WTC11 (cell line): Measurements from ENCODE around the gene ZNF484. TPM values are rescaled to one million over a fixed set of nuclear protein-coding genes. Genes with fewer than 3 reads are reported as not detected.

Source experiments
- ATAC-seq: fragments of 200-7000 bp; cut with Tn5 transposase; 2 replicates; pipeline ENCODE4 v1.10.0; 2021; ENCODE audit warnings: mild to moderate bottlenecking, moderate library complexity
- CTCF ChIA-PET: fragments of 300-600 bp; sonication (Branson Sonifier 250); formaldehyde crosslinking; loops from one replicate; lab custom pipeline; 2021; ENCODE audit warnings: antibody characterized with exemption; lab: Charles Lee
- POLR2A ChIA-PET: fragments of 350-600 bp; sonication (Branson Sonifier 250); formaldehyde crosslinking; loops from one replicate; lab custom pipeline; 2021; ENCODE audit warnings: antibody characterized with exemption; lab: Charles Lee
- DNase-seq: peaks from one replicate; pipeline ENCODE4 v3.0.0; 2021; ENCODE audit warnings: low spot score
- H3K27ac Mint-ChIP-seq: 2 replicates; pipeline ENCODE4 v1.8.0; 2021; ENCODE audit warnings: mixed read lengths
- H3K27me3 Mint-ChIP-seq: 2 replicates; pipeline ENCODE4 v1.8.0; 2021; ENCODE audit warnings: low read depth, mild to moderate bottlenecking, moderate library complexity, mixed read lengths
- H3K36me3 Mint-ChIP-seq: 2 replicates; pipeline ENCODE4 v1.8.0; 2021; ENCODE audit warnings: mixed read lengths
- H3K4me1 Mint-ChIP-seq: 2 replicates; pipeline ENCODE4 v1.8.0; 2022; ENCODE audit warnings: mixed read lengths
- H3K4me3 Mint-ChIP-seq: 2 replicates; pipeline ENCODE4 v1.8.0; 2021; ENCODE audit warnings: mild to moderate bottlenecking, moderate library complexity, mixed read lengths
- H3K9me3 Mint-ChIP-seq: 2 replicates; pipeline ENCODE4 v1.8.0; 2021; ENCODE audit warnings: mixed read lengths
- ELF4 ChIP-seq: sonication (generic); formaldehyde crosslinking; IDR thresholded peaks from 2 replicates; pipeline ENCODE4 v1.8.1; 2022; ENCODE audit warnings: low read depth, mild to moderate bottlenecking, moderate library complexity, missing genetic modification reagents
- ESRRA ChIP-seq: sonication (generic); formaldehyde crosslinking; IDR thresholded peaks from 2 replicates; pipeline ENCODE4 v1.8.1; 2022; ENCODE audit warnings: mild to moderate bottlenecking, missing genetic modification reagents, borderline replicate concordance
- ETV6 ChIP-seq: sonication (generic); formaldehyde crosslinking; IDR thresholded peaks from 2 replicates; pipeline ENCODE4 v1.8.1; 2022; ENCODE audit warnings: mild to moderate bottlenecking, missing genetic modification reagents
- IRF2 ChIP-seq: sonication (generic); formaldehyde crosslinking; IDR thresholded peaks from 2 replicates; pipeline ENCODE4 v1.8.0; 2022; ENCODE audit warnings: low read depth, missing genetic modification reagents, borderline replicate concordance
- NR1H2 ChIP-seq: sonication (generic); formaldehyde crosslinking; IDR thresholded peaks from 2 replicates; pipeline ENCODE4 v1.9.0; 2021; ENCODE audit warnings: mild to moderate bottlenecking, moderate library complexity, missing genetic modification reagents
- NR3C1 ChIP-seq: sonication (generic); formaldehyde crosslinking; conservative IDR thresholded peaks from 2 replicates; pipeline ENCODE4 v1.8.1; 2023; ENCODE audit warnings: low read depth, mild to moderate bottlenecking, missing genetic modification reagents
- SMAD4 ChIP-seq: sonication (generic); formaldehyde crosslinking; IDR thresholded peaks from 2 replicates; pipeline ENCODE4 v1.8.0; 2022; ENCODE audit warnings: mild to moderate bottlenecking, missing genetic modification reagents
- SOX15 ChIP-seq: fragments of 250-450 bp; sonication (Bioruptor Pico); IDR thresholded peaks from 2 replicates; pipeline ENCODE4 v1.9.0; 2021; ENCODE audit warnings: mild to moderate bottlenecking
- TCF7 ChIP-seq: sonication (generic); formaldehyde crosslinking; IDR thresholded peaks from 2 replicates; pipeline ENCODE4 v1.8.0; 2022; ENCODE audit warnings: mild to moderate bottlenecking, low read depth, missing genetic modification reagents, moderate library complexity
- TP53 ChIP-seq: sonication (generic); formaldehyde crosslinking; IDR thresholded peaks from 2 replicates; pipeline ENCODE4 v1.8.1; 2023; ENCODE audit warnings: mild to moderate bottlenecking, missing genetic modification reagents
- ZNF232 ChIP-seq: sonication (generic); formaldehyde crosslinking; IDR thresholded peaks from 2 replicates; pipeline ENCODE4 v1.8.0; 2022; ENCODE audit warnings: mild to moderate bottlenecking, missing genetic modification reagents
- ZNF317 ChIP-seq: sonication (generic); formaldehyde crosslinking; IDR thresholded peaks from 2 replicates; pipeline ENCODE4 v1.8.1; 2023; ENCODE audit warnings: low read depth, mild to moderate bottlenecking, moderate library complexity, missing genetic modification reagents, borderline replicate concordance
- ZNF396 ChIP-seq: fragments of 250-450 bp; sonication (Bioruptor Pico); IDR thresholded peaks from 2 replicates; pipeline ENCODE4 v1.8.0; 2021; ENCODE audit warnings: mild to moderate bottlenecking, moderate library complexity, borderline replicate concordance
- total RNA-seq: library from RNA; stranded (reverse); gene quantifications from 3 replicates; pipeline ENCODE4 v1.2.3, GENCODE V29; 2021
- TF ChIP-seq, protein P1 (sequence below): sonication (generic); formaldehyde crosslinking; conservative IDR thresholded peaks from 2 replicates; pipeline ENCODE4 v1.8.1; 2022; ENCODE audit warnings: mild to moderate bottlenecking, missing genetic modification reagents
- TF ChIP-seq, protein P2 (sequence below): sonication (generic); formaldehyde crosslinking; IDR thresholded peaks from 2 replicates; pipeline ENCODE4 v1.8.1; 2023; ENCODE audit warnings: mild to moderate bottlenecking, missing genetic modification reagents, moderate library complexity
- TF ChIP-seq, protein P3 (sequence below): sonication (generic); formaldehyde crosslinking; IDR thresholded peaks from 2 replicates; pipeline ENCODE4 v1.8.1; 2023; ENCODE audit warnings: mild to moderate bottlenecking, missing genetic modification reagents, moderate library complexity
- TF ChIP-seq, protein P4 (sequence below): fragments of 200-600 bp; IDR thresholded peaks from 2 replicates; pipeline ENCODE4 v1.8.0; 2022; ENCODE audit warnings: antibody characterized with exemption
- TF ChIP-seq, protein P5 (sequence below): sonication (generic); formaldehyde crosslinking; IDR thresholded peaks from 2 replicates; pipeline ENCODE4 v1.8.0; 2023; ENCODE audit warnings: mild to moderate bottlenecking, missing genetic modification reagents
- TF ChIP-seq, protein P6 (sequence below): fragments of 250-450 bp; sonication (Bioruptor Pico); IDR thresholded peaks from 2 replicates; pipeline ENCODE4 v1.9.0; 2021; ENCODE audit warnings: mild to moderate bottlenecking
- TF ChIP-seq, protein P7 (sequence below): sonication (generic); formaldehyde crosslinking; IDR thresholded peaks from 2 replicates; pipeline ENCODE4 v1.8.0; 2022; ENCODE audit warnings: mild to moderate bottlenecking, missing genetic modification reagents

The ZNF484 gene
- total RNA-seq, 1 experiment from 2014 or later, result 14.1 TPM

DNA sequence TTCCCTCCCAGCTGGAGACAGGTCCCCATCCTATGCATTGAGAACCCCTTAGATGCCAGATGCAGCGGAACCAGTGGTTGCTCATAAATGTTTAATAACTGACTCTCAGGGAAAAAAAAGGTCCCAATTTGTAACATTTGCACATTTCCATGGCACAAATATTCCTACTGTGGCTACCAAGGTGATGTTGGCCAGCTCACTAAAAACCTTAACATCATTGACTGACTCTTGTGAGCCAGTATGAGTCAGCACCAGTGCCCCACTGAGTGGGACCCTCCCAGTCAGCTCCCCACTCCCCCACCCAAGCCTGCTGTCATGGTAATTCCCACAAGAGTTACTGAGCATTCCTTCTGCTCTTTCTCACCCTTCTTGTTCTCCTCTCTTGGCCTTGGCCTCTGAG is 42.6 kb upstream of the ZNF484 start:
- TF ChIP-seq ETV6 (CRISPR knock-in tag) (no peak), ZNF396 (no peak), NR3C1 (no peak), ESRRA (no peak), TP53 (CRISPR knock-in tag) (no peak)
- ChIA-PET POLR2A (no interaction called here), CTCF (interaction anchor here (0.8 to 1.1 kb wide), 2 partner anchors 37 to 111 kb away, joined by 3 read pairs; no protein-coding TSS in a partner anchor)
- H3K27me3 Mint-ChIP-seq, result no peaks in the 10 kb centered on the region; the same call in 1 of the 2 replicates
- no peak overlapping the region for H3K27ac Mint-ChIP-seq
- H3K4me1 Mint-ChIP-seq, result no peaks in the 10 kb centered on the region
- no peak overlapping the region for H3K4me3 Mint-ChIP-seq
- no peaks in the 10 kb centered on the region for H3K36me3 Mint-ChIP-seq
- ATAC-seq, result no peak
- DNase-seq, result no peak
- no peaks in the 10 kb centered on the region for H3K9me3 Mint-ChIP-seq

DNA sequence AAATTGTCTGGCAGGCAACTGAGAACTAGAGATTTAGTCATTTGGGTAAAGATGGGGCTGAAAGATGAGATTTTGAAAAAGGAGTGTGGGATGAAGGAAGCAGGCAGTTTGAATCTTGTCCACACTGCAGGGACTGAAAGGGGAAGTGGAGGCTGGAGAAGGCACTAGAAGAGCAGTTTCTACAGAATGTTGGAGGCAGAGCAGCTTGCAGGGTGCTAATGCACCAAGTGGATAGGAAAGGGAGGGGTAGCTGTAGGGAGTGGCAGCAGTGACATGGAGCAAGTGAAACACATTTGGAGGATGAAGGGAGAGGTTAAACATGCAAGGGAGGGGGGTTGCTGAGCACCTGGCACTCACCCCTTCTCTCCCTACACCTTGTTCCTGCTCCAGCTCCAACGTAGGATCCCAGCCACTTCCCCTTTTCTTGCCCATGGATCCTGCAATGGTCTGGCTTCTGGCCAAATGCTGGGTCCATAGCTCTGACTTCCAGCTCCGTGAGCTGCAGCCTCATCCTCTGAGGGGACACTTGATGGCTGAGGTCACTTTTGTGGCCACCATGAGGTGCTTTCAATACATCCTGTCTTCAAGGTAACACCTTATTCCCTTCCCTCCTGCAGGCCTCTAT is 39.5 kb upstream of the ZNF484 start:
- H3K27me3 Mint-ChIP-seq, result no peaks in the 10 kb centered on the region; the same call in 1 of the 2 replicates

More for the DNA sequence above, 39.5 kb upstream of the ZNF484 start:
- Mint-ChIP-seq H3K27ac (no peak overlapping the region), H3K4me3 (no peak overlapping the region), H3K36me3 (no peaks in the 10 kb centered on the region), H3K4me1 (peaks cover 9% of the 10 kb centered on the region), H3K9me3 (no peaks in the 10 kb centered on the region)
- no peak for DNase-seq
- ChIA-PET CTCF (no interaction called here), POLR2A (no interaction called here)
- TF ChIP-seq, protein P1, sequence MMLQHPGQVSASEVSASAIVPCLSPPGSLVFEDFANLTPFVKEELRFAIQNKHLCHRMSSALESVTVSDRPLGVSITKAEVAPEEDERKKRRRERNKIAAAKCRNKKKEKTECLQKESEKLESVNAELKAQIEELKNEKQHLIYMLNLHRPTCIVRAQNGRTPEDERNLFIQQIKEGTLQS (CRISPR knock-in tag), result no peak
- TF ChIP-seq NR1H2, result no peak
- no peak for TF ChIP-seq SMAD4
- no peak for TF ChIP-seq ZNF232 (CRISPR knock-in tag)
- TF ChIP-seq SOX15 (CRISPR knock-in tag), result no peak
- TF ChIP-seq, protein P2, sequence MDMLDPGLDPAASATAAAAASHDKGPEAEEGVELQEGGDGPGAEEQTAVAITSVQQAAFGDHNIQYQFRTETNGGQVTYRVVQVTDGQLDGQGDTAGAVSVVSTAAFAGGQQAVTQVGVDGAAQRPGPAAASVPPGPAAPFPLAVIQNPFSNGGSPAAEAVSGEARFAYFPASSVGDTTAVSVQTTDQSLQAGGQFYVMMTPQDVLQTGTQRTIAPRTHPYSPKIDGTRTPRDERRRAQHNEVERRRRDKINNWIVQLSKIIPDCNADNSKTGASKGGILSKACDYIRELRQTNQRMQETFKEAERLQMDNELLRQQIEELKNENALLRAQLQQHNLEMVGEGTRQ (CRISPR knock-in tag), result no peak
- TF ChIP-seq TCF7 (CRISPR knock-in tag), result no peak
- no peak for TF ChIP-seq ZNF317
- TF ChIP-seq, protein P3, sequence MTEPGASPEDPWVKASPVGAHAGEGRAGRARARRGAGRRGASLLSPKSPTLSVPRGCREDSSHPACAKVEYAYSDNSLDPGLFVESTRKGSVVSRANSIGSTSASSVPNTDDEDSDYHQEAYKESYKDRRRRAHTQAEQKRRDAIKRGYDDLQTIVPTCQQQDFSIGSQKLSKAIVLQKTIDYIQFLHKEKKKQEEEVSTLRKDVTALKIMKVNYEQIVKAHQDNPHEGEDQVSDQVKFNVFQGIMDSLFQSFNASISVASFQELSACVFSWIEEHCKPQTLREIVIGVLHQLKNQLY (CRISPR knock-in tag), result no peak
- no peak for TF ChIP-seq IRF2 (CRISPR knock-in tag)
- TF ChIP-seq, protein P4, sequence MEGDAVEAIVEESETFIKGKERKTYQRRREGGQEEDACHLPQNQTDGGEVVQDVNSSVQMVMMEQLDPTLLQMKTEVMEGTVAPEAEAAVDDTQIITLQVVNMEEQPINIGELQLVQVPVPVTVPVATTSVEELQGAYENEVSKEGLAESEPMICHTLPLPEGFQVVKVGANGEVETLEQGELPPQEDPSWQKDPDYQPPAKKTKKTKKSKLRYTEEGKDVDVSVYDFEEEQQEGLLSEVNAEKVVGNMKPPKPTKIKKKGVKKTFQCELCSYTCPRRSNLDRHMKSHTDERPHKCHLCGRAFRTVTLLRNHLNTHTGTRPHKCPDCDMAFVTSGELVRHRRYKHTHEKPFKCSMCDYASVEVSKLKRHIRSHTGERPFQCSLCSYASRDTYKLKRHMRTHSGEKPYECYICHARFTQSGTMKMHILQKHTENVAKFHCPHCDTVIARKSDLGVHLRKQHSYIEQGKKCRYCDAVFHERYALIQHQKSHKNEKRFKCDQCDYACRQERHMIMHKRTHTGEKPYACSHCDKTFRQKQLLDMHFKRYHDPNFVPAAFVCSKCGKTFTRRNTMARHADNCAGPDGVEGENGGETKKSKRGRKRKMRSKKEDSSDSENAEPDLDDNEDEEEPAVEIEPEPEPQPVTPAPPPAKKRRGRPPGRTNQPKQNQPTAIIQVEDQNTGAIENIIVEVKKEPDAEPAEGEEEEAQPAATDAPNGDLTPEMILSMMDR, result no peak
- TF ChIP-seq, protein P5, sequence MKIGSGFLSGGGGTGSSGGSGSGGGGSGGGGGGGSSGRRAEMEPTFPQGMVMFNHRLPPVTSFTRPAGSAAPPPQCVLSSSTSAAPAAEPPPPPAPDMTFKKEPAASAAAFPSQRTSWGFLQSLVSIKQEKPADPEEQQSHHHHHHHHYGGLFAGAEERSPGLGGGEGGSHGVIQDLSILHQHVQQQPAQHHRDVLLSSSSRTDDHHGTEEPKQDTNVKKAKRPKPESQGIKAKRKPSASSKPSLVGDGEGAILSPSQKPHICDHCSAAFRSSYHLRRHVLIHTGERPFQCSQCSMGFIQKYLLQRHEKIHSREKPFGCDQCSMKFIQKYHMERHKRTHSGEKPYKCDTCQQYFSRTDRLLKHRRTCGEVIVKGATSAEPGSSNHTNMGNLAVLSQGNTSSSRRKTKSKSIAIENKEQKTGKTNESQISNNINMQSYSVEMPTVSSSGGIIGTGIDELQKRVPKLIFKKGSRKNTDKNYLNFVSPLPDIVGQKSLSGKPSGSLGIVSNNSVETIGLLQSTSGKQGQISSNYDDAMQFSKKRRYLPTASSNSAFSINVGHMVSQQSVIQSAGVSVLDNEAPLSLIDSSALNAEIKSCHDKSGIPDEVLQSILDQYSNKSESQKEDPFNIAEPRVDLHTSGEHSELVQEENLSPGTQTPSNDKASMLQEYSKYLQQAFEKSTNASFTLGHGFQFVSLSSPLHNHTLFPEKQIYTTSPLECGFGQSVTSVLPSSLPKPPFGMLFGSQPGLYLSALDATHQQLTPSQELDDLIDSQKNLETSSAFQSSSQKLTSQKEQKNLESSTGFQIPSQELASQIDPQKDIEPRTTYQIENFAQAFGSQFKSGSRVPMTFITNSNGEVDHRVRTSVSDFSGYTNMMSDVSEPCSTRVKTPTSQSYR (CRISPR knock-in tag), result no peak
- TF ChIP-seq ELF4 (CRISPR knock-in tag), result no peak
- TF ChIP-seq, protein P6, sequence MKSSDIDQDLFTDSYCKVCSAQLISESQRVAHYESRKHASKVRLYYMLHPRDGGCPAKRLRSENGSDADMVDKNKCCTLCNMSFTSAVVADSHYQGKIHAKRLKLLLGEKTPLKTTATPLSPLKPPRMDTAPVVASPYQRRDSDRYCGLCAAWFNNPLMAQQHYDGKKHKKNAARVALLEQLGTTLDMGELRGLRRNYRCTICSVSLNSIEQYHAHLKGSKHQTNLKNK, result no peak
- TF ChIP-seq, protein P7, sequence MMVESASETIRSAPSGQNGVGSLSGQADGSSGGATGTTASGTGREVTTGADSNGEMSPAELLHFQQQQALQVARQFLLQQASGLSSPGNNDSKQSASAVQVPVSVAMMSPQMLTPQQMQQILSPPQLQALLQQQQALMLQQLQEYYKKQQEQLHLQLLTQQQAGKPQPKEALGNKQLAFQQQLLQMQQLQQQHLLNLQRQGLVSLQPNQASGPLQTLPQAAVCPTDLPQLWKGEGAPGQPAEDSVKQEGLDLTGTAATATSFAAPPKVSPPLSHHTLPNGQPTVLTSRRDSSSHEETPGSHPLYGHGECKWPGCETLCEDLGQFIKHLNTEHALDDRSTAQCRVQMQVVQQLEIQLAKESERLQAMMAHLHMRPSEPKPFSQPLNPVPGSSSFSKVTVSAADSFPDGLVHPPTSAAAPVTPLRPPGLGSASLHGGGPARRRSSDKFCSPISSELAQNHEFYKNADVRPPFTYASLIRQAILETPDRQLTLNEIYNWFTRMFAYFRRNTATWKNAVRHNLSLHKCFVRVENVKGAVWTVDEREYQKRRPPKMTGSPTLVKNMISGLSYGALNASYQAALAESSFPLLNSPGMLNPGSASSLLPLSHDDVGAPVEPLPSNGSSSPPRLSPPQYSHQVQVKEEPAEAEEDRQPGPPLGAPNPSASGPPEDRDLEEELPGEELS (CRISPR knock-in tag), result no peak
- no peak for ATAC-seq
